Stimulated activated CD8-positive, alpha-beta memory T cell treated with anti-CD3 and anti-CD28 coated beads, Interleukin-15, amount 100 ng/mL, for 48 hours (primary cell): Measurements from ENCODE around the gene CYP11A1.
"Not testable (repeated sequence)": the region's sequence is repeated elsewhere in the genome, so short reads cannot be mapped to it uniquely, and the experiment has no call there.

Experiments used
- DNase-seq, 2 donors: peaks; one replicate each; pipeline ENCODE4 v3.0.0-alpha.2; 2020; ENCODE audit warnings: low read depth in 2 of 2

The CYP11A1 gene

DNA sequence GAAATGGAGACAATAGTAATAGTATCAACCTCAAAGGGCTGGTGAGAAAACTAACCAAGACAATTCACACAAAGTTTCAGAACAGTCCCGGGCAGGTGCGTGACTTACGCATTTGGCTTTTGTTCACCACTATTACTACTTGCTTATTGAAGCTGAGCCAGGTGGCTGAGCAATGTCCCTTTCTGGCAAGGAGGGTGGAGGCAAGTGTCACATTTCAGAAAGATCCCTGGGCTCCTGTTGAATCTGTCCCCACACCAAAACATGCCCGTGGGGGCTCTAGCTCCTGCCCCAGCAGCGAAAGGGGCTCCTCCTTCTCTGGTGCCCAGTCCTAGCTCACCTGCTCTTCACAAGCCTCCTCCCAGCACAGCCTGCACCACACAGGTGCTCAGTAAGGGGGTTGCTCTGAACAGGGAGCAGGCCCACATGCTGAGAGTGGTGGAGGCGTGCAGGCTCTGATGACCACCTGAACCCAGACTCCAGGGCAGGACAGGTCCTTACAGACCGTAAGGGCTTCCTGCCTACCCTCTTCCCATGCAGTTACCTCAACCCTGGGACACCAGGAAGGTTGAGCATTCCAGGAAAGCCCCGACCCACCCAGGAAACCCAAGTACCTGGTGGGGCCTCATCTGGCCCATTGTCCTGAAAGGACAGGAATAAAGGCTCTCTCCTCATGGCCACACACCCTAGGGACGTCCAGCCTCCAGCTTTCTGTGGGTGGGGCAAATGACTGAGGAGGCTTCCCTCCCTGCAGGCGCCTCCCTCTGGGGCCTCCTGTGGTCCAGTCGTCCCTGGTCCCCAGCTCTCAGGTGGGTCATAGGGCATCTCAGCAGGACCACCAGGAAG lies 33.7 kb upstream of the CYP11A1 start:
- peak in 1 of 2 donors; percentile 53 for DNase-seq

DNA sequence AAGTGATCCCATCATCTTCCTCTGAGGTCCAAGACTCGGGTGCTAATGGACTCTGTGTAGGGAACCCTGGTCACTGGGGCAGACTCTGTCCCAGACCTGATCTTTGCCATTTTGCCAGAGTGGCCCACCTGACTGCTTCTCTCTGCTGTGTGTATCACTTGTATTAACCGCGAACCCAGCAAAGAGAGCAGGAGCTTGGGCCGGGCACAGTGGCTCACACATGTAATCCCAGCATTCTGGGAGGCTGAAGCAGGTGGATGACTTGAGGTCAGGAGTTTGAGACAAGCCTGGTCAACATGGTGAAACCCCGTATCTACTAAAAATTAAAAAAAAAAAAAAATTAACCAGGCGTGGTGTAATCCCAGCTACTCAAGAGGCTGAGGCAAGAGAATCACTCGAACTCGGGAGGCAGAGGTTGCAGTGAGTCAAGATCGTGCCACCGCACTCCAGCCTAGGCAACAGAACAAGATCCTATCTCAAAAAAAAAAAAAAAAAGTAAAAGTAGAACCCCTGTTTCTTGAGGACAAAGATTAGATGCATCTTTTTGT lies 32.9 kb upstream of the CYP11A1 start:
- DNase-seq = peak in 1 of 2 donors; percentile 49

DNA sequence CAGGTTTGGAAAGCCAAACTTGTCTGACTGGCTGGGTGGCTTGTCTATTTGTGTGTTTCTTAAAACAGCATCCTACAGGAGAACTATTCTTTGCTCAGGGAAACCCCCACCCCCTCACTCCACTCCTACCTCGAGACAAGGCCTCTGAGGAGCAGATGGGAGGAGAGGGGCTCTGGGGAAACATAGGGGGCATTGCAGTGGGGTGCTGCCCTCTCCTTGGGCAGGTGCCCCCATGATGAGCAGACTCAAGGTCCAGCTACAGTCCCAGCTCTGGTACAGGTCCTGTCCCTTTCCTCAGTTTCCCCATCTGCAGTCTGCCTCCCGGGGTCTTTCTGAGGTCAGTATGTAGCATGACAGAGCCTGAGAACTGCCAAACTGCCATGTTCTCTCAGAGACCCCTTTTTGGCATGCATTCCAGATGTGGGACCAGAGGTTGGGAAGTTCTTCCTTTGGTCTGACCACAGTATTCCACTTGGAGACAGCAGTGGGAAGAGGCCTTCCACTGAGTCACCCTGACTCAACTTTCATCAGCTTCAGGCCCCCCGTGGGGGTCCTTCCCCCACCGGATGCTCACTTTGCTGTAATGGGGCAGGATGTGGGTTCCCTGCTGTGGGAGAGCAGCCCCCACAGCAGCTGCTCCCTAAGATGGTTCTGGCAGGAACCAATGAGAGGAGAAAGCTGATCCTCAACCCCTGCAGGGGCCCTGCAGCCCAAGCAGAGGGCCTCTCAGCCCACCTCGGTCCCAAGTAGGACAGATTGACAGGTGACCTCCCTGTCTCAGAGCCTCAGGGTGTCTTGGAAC lies 32.3 kb upstream of the CYP11A1 start:
- peak; percentile 70 to 77 for DNase-seq

DNA sequence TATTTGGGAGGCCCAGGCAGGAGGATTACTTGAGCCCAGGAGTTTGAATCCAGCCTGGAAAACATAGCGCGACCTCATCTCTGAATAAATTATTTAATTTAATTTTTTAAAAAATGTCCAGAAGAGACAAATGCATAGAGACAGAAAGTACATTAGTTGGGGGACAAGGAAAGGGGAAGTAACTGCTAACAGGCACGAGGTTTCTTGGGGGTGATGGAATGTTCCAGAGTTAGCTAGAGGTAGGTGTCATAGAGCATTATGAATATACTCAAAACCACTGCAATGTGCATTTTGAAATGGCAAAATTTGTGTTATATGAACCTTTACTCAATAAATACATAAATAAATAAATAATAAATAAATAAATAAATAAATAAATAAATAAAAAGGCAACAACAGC lies 31.7 kb upstream of the CYP11A1 start:
- no peak for DNase-seq

DNA sequence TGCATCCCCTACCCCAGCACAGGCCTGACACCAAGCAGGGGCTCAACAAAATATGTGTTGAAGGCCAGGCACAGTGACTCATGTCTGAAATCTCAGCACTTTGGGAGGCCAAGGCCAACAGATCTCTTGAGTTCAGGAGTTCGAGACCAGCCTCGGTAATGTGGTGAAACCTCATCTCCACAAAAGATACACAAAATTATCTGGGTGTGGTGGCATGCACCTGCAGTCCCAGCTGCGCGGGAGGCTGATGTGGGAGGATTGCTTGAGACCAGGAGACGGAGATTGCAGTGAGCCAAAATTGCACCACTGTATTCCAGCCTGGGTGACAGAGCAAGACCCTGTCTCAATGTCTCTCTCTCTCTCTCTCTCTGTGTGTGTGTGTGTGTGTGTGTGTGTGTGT lies 30.7 kb upstream of the CYP11A1 start:
- no peak for DNase-seq

DNA sequence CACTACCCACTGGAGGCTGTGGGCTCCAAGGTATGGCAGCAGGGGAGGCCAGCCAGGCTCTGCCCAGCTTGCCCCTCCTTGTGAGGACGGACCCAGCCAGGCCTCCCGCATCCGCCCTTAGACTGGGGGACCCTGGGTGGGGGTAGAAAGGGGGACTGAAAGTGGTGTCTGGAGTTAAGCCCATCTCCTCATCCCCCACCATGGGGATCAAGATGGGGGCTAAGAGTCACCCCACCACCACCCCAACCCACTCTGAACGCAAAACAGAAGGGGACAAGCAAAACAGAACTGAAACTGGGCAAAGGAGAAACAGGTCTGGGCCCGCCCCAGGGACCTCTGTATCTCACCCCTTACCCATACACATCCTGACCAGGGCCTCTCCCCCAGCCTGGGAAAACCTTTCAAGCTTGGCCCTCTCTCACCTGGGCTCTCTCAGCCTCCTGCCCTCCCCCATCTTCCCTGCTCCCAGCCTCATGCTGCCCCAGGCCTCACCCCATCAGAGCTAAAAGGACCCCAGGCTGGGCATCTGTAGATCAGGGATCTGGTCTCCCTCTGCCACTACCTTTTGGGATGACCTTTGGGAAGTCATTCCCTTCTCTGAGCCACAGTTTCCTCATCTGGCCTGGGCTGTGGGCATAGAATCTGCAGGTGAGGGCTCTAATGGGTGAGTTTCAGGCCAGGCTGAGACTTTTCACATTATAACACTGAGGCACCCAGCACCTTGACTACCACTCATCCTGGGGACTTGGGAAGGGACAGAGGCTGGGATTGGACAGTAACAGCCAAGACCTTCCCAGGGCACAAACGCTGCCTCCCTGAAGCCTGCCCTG lies 30.0 kb upstream of the CYP11A1 start:
- no peak for DNase-seq

DNA sequence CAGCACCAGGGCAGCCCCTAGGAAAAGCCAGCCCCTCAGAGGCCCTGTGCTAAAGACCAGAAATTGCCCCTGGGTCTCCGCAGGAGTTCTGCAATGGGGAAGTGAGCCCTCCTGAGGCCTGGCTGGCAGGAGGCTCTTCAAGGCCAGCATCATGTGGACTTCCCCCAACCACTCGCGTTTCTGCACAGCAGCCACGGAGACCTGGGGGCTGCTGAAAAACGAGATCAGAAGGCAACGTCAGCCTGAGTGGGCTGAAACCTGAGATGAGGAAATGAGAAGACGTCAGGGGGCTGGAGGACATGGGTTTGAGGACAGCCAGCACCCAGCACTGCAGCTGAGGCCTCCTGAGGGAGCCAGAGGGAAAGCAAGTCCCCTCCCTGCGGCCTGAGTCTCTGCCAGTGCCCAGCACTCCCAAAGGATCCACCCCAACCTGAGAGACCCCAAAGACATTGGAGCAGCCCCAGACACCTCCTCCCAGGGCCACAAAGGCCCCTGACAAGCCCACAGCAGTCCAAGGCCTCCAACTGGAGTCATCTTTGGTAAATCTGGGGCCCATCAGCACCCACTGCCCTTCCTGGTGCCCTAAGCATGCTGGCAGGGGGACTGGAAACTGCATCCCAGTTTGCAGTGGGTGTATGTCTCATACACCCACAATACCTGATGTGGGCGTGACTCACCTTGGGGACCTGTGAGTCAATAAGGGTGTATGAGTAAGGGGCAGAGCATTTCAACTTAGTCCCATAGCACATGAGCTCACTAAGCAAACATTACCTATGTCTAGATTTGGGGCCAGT lies 29.2 kb upstream of the CYP11A1 start:
- DNase-seq = peak in 1 of 2 donors; percentile 67

DNA sequence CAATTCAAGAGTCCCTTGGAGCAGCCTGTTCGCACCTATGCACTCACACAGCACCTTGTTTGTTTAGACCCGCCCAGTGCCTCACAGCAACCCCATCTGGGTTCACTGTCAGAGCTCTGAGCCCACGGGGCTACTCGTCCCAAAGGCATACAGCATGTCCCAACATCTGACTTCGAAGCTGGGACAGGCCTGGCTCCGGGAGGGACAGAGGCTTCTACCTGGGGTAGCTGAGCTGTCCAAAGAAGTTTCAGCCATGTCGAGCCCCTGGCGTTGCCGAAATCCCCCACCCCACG lies 28.6 kb upstream of the CYP11A1 start:
- DNase-seq = no peak

DNA sequence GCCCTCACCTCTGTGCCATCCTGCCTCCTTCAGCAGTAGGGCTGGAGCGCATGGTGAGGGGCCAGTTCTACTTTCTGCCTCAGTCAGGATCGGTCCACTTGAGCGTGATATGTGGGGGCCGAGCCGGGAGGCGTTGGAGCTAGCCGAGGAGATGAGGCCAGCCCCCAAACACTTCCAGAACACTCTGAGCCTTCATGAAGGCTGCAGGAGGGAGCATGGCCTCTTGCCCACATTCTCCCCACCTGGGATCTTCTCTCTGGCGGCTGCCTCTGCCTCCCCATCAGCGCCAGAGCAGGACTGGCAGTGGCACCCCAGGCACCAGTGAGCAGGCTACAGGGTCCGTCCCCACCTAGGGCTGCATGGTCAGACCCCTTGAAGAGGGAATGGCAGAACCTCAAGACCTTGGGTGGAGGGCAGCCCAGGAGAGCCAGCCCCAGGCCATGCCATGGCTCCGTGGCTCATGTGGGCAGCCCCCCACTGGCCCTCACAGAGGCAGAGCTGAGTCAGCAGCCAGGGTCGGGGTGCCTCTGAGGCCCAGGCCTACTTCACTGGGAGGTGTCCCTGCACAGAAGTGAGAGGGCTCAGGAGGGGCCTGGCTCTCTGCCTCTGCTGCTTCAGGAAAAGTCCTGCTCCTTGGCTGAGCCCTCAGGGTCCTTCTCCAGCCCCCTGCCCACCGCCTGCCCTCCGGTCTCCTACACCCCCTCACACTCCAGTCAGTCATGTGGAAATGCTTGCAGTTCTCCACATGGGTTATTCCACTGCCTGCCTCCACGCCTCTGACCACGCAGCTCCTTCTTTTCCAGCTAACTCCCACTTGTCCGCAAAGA lies 28.1 kb upstream of the CYP11A1 start:
- DNase-seq = no peak

DNA sequence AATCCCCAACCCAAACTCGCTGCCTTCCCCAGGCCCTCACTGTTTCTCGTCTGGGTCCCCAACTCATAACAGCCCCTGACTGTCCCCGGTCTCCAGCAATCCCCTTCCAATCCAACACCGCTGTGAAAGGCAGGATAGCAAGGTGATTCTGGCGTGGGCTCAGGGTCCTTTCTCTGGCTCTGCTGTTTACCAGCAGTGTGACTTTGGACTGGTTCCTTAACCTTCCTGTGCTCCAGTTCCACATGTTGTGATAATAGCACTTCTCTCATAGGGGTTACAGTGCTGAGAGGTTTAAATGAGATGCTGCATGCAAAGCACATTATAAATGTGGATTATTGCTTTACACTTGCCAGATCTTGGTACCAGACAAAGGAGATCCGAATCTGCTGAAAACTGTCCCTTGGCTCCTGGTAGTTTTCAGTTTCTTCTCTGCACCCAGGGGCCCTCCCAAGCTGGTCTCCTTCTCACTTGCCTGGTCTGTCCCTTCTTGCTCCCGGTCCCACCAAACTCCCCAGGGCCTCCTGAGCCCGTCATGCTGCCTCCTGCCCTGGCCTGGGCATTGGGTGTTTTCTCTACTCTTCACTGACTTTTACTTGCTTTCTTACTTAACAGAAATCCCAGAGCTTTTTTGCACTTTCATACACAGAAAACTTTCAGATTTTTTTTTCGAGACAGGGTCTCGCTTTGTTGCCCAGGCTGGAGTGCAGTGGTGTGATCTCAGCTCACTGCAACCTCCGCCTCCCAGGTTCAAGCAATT lies 26.8 kb upstream of the CYP11A1 start:
- DNase-seq = no peak

DNA sequence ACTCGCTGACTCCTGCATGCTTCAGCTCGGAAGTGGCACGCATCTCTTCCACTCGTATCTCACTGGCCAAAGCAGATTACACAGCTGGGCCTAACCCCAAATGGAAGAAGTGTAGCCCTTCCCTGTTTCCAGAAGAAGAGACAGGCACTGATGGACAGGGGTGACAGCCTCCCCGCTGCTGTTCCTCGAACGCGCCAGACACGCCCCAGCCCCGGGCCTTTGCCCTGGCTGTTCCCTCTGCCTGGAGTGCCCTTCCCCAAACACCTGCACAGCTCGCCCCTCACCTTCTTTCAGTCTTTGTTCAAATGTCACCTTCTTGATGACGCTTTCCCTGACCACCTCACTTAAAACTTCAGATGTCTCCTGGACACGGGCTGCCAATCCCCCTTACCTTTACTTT lies 26.0 kb upstream of the CYP11A1 start:
- DNase-seq = no peak

DNA sequence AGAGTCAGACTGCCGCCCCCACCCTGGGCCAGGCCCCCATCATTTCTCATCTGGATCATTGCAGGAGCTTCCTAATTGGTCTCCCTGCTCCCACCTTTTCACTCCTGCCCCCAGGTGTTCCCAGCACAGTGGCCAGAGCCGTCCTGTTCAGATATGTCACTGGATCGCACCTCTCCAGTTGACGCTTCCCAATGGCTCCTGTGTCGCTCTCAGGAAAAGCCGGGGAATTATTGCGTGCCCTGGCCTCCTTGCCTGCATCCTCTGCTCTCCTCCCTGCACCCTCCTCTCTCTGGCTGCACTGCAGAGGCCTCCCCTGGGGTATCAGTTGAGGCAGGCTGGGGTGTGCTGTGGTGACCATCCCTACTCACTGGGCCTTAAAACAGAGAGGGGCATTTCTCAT lies 25.5 kb upstream of the CYP11A1 start:
- no peak for DNase-seq

DNA sequence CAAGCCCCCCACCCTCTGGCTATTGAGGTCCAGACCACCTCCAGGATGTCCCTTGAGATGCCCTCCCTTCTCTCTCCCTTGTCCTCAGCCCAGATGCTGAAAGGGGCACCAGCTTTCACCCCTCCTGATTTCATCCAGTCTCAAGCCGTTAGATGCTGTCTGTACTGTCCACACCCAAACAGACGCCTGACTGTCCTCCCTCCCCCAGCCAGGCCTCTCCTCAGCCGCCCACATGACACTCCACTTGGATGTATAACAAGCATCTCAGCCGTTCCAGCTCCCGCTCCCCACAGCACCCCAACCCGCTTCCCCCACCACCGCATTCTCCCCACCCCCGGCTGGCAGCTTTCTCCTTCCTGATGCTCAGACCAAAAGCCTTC lies 25.0 kb upstream of the CYP11A1 start:
- no peak for DNase-seq

DNA sequence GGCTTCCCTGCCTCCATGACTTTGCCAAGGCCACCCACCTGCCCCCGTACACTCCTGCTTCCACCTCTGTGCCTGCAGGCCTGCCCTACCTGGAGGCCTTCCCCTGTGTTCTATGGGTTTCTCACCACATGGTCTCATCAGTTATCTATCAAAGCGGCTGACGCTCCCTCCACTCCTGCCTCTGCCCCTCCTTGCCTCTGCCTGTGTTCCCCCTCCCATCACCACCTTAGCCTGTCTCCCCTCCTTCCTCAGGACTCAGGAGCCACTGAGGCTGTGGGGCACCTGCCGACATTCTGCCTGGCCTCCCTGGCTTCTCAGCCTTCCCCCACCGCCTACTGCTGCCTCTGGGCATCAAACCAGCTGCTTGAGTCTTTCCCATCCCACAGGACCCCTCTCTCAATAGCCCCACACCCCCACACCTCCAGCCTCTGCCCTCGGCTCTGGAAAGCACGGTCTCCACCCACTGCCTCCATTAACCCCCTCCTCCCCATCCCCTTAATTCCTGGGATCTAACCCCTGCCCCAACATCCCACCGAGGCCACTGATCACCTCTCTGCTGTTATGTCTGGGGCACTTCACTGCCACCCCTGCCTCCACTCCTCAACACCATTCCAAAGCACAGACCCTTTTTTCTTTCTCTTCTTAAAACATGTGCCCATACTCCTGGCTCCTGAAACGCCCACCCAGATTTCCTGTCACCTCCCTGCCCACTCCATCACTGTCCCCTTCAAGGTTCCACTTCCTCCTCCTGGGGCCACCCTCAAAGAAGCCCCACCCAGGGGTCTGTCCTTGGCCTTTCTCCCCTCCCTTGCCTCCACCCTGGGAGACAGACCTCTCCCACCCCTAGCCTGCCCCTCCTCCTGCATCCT lies 24.4 kb upstream of the CYP11A1 start:
- DNase-seq = no peak

DNA sequence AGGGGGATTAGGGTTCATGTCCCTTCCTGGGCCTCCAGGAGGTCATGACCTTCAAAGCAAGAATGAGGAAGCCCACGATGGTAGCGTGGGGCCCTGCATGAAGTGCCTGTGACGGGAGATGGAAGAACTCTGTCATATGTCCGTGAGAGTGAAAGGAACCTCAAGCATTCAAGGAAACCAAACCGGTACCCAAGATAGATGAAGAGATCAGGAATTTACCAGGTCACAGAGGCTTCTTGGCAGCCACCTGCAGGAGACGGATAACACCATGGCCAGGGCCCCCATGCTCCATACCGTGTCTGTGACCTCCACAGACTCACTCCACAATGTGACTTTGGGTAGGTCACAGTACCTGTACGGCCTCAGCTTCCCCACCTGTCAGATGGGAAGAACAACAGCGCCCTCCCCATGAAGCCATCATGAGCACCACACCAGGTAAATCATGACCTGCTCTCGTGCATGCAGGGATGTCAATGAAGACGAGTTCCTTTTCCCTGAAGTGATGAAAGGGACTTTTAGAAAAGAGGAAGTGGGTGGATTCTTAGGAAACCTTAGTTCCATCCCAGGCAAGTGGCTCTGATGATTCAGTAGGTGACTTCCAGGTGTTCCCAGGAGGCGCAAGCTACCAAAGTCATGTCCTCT lies 23.3 kb upstream of the CYP11A1 start:
- no peak for DNase-seq

DNA sequence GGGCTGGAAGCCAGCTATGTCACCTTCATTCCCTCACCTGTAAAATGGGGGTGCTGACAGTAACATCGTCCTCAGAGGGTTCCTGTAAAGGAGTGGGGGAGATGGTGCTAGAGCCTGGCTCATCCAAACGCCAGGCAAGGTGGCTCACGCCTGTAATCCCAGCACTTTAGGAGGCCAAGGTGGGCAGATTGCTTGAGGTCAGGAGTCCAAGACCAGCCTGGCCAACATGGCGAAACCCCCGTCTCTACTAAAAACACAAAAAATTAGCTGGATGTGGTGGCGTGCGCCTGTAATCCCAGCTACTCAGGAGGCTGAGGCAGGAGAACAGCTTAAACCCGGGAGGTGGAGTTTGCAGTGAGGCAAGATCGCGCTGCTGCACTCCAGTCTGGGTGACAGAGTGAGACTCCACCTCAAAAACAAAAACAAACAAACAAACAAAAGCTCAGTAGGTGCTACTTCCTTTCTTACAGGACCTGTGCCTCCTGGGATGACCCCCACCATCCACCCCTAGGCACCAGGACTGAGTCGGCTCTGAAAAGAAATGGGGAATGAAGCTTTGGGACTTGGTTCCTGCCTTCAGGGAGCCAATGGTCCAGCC lies 22.7 kb upstream of the CYP11A1 start:
- not testable (repeated sequence) for DNase-seq

DNA sequence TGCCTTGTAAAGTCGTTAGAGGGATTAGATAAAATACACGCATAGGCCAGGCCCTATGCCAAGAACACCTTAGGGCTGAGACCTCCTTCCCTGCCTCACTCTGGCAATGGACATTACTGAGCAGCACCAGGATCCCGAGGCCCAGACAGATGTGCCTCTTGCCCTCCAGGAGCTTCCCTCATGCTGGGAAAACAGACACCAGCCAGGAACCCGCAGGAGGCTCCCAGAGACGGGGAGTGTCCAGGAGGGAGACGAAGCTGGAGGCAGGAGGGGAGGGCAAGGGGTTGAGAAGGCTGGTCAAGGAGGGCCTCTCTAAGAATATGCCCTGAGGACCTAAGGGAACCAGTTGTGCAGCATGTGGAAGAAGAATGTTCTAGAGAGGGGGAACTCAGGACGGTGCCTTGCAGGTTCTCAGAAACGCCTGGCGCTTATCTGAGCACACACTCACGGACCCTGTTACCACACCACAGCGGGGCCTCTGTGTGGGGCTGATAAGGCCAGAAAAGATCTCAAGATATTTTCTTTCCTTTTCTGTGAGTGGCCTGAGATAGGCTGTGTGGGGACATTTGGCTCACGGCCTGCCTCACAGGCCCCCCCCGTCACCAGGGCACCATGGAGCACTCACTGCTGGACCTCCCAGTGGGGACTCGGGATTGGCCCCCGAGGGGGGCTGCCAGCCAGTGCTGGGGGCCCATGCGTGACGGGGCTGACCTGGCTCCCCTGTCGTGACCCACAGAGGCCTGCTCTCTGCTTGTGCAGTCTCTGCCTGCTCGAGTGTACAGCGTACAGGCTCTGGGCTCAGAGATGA lies 22.0 kb upstream of the CYP11A1 start:
- no peak for DNase-seq
